ENCODE results near the gene MOCS3.
"Not testable (repeated sequence)": the region's sequence is repeated elsewhere in the genome, so short reads cannot be mapped to it uniquely, and the experiment has no call there.

The MOCS3 gene

DNA sequence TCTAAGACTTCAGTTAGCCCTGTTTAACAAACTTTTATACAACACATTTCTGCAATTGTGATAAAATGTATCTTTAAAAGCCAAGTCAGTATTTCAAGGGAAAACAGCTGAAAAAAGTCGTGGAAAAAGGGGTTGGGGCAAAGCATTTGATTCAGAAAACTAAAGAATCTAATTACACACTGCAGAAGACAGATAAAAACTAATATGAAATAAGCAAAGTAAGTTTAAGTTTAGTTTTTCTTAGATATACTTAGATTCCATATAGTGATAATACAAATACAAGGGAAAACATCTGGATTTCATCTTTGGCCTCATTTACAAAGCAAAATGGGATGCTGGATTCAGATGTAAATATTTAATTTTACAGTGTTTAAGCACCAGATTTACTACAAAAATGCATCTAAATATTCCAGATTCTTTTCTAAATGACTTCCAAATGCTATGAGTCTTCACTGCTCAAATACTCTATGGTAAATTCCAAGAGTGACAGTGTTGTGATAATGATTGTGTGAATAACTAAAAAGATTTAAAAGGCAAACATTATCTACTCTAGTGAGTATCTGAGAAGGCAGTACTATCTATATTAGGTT lies 25.8 kb upstream of the MOCS3 start:
- no peak for DNase-seq

DNA sequence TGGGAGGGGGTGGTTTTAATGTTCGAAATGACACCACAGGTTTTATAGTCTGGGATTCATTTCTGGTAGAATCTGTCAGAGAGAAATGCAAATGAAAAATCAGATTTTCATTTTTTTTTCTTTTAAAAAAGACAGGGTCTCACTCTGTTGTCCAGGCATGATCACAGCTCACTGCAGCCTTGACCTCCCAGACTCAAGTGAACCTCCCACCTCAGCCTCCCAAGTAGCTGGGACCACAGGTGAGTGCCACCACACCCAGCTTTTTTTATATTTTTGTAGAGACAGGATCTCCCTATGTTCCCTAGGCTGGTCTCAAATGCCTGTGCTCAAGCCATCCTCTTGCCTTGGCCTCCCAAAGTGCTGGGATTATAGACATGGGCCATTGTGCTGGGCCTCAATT lies 25.0 kb upstream of the MOCS3 start:
- DNase-seq: no peak

DNA sequence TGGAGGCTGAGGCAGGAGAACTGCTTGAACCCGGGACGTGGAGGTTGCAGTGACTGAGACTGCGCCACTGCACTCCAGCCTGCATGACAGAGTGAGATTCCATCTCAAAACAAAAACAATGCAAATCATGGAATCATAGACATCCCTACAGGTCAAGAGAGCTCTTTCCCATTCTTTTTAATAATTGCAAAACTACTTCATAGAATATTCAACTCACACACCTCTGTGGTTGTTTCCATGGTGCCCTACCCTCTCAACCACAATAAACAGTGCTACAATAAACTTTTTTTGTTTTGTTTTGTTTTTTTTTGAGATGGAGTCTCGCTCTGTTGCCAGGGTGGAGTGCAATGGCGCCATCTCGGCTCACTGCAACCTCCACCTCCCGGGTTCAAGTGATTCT lies 15.5 kb upstream of the MOCS3 start:
- DNase-seq: no peak

DNA sequence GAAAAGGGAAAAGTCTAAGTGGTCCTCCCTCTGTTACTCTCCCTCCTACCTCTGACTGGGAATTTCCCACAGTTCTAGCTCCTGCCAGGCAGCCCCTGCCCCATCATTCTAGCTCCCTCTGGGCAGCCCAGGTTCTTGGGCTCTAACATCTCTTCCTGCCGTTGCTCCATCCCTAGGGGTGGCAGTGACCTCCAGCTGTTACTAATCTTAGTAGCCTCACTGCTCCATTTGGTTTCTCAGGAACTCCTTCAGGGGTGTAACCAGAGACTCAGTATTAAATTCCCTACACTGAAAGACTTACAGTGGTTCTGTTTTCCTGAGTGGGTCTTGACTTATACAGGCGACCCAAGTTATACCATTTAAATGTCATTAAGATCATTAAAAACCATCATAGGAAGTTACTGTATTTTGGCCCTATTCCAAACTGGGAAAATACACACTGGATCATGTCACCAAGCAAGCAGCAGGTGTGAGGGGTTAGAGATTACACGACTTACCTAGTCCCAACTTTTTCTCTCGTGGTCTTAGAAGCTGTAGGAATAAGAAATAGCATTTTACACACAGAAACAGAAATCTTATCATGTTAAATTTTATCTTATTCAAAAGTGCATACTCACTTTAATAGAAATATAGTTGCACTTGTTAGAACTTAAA lies 10.4 kb upstream of the MOCS3 start:
- no peak for DNase-seq

DNA sequence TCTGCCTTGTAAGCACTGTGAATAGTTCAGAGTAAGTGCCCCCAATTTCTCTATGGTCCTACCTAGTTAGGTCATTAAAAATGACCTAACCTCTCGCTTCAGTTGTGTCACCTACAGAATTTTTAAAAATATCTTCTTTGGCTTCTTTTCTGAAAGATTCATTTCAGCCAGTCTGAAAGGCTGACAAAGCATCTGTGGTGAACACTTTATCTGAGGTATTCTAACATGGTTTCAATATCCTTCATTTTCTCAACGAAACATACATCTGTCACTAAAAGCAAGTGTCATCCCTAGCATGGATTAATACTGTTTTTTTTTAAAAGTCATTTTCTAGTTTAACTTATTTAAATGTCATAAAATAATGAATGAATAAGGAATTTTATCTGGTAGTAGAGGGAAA lies 5.4 kb upstream of the MOCS3 start:
- DNase-seq: no peak

DNA sequence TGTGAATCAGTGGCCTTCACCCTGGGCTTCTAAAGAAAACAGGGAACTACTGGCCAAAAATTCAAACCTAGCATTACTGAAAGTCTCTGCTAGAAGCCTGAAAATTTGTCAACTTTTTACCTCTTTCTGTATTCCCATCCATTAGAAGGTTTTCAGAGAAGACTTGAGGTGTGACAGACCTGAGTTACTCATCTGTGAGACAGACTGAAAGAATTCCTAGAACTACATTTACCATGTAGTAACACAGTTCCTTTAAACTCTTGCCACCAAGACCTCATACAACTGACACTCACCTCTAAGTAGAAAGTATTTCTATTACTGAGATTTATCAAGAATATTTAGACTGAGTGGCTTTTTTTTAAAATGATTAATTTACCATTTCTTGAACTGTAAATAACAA lies 4.8 kb upstream of the MOCS3 start:
- DNase-seq: no peak

DNA sequence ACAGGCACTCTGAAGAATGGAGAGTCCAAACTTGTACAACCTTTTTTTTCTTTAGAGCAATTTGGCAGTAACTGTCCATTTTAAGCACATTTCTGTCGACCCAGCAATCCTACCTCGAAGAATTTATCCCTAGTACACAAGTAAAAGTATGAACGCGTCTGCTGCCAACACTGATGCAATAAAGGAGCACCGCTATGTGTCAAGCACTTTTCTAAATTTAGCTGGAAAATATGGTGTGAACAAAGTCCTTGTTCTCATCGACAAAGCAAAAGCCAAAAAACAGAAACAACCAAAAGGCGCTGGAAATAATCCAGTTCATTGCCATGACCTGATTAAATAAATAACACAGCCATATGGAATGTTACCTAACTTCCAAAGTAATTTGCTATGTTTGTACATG lies 1.3 kb upstream of the MOCS3 start:
- DNase-seq: no peak

DNA sequence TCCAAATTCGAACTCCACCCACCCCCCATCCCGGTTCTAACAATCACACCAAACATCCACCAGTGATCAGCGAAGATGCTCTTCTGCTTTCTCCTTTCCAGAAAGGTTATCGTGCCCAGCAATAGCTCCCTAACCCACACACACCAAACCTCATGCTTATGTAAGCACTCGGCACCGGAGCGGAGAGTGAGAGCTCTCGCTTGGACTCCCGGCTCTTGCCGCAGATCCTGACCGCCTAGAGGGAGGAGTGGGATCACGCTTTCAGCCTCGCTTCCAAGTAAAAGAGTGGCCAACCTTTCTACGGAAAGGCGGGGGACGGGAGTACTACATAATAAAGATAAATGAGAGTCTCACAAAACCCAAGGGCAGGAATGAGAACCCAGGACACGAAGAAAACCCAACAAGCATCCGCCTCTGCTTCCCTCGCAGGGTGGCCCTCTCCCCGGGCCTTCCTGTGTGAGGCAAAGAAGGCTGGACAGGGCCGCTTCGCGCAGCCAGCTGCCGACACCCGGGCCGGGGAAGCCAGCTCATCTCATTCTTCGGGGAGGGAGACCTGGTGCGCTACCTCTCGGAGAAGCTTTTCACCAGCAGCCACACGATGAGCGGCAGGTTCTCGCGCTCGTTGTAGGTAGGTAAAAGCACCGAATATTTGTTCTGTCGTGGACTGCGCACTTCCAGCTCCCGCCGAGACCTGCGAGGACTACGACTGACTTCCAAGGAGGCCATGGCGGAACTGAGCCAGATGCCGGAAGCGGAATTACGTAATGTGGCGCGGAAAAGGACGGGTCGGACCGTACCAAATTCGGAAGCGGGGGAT lies 612 bp upstream of the MOCS3 start, which contains the start of gene DPM1:
DPM1 (minus strand) TSS at position 735 of the 817 bp plus-strand sequence; CDS start at position 726, 9 bp downstream.
- peak; percentile 84 for DNase-seq

DNA sequence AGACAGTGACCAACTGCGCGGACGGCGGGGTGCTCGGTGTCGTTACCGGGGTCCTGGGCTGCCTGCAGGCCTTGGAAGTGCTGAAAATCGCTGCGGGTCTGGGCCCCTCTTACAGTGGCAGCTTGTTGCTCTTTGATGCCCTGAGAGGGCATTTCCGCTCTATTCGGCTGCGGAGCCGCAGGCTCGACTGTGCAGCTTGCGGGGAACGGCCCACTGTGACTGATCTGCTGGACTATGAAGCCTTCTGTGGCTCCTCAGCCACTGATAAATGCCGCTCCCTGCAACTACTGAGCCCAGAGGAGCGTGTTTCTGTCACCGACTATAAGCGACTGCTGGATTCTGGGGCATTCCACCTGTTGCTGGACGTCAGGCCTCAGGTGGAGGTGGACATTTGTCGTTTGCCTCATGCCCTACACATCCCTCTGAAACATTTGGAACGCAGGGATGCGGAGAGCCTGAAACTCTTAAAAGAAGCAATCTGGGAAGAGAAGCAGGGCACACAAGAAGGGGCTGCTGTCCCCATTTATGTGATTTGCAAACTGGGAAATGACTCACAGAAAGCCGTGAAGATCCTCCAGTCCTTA lies 1.0 kb downstream of the MOCS3 start:
- DNase-seq: no peak

DNA sequence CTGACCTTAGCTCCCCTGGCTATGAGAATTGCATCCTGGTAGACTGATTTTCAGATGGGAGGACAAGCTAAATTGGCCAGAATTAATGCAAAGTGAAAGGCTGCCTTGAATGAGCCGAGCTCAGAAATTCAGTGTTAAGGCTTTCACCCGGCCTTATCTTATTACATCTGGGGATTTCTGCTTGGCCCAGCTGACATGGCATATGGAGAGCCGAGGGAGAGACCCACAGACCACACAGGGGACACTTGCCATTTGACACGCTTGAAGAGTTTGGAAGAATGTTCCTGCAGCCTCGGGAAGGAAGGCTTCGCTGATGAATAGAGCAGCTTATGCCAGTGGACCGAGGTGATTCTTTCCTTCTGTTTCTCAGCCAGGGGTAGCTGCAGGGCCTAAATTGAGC lies 9.0 kb downstream of the MOCS3 start:
- no peak for DNase-seq

DNA sequence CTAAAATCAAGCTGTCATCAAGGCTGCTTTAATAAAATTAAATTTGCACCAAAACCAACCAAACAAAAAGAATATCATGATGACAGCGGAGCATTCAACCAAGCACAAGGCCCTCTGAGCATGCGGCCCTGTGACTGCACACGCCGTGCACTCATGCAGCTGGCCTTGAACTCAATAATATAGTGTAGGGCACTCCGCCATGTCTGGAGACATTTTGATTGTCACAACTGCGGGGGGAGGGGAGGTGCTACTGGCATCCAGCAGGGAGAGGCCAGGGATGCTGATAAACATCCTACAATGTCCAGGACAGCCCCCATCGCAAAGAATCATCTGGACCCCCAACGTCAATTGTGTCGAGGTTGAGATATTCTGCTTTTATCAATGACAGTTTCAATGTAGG lies 9.7 kb downstream of the MOCS3 start:
- DNase-seq: no peak

DNA sequence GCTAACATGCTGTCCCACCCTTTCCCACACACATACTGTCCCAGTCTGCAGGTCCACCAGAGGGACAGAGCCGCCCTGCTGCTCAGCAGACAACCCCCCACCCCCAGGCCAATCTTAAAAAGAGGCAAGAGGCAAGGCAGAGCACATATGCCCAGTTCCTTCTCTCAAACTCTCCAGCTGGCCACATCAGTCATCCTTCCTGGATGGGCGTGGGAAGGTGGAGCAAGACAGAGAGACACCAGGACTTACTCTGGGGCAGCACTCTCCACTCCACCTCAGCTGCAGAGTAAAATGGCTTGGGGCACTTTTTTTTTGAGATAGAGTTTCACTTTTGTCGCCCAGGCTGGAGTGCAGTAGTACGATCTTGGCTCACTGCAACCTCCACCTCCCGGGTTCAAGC lies 10.8 kb downstream of the MOCS3 start:
- DNase-seq: no peak

DNA sequence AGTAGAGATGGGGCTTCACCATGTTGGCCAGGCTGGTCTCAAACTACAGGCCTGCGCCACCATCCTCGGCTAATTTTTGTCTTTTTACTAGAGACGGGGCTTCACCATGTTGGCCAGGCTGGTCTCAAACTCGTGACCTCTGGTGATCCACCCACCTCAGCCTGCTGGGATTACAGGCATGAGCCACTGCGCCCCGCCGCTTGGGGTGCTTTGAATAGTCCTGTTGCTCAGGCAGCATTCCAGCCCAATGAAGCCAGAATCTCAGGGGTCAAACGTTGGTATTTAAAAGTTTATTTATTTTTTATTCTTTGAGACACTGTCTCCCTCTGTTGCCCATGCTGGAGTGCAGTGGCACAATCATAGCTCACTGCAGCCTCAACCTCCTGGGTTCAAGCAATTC lies 11.3 kb downstream of the MOCS3 start:
- no peak for DNase-seq

DNA sequence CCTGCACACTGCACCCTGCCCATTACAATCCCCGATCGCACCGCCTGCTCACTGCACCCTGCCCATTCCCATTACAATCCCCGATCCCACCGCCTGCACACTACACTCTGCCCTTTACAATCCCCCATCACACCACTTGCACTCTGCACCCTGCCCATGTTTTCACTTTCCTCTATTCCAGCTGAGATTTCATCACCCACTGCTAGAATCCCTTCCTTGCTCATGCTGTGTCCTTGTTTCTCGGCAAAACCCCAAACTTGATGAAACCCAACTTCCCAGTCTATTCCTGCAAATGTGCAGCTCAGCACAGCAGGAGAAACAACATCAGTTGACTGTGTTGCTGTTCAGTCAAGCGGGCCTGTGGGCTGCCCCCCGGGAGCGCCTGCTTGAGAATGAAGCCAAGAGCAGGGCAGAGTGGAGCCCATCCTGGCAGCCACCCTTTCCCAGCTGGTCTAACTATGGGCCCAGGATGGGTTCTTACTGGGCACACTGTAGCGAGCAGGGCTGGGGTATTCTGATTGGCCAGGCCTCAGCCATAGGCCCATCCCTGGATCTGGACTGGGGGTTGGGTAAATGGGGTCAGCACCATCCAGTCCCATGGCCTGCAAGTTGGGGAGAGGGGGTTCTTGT lies 17.2 kb downstream of the MOCS3 start:
- no peak for DNase-seq

DNA sequence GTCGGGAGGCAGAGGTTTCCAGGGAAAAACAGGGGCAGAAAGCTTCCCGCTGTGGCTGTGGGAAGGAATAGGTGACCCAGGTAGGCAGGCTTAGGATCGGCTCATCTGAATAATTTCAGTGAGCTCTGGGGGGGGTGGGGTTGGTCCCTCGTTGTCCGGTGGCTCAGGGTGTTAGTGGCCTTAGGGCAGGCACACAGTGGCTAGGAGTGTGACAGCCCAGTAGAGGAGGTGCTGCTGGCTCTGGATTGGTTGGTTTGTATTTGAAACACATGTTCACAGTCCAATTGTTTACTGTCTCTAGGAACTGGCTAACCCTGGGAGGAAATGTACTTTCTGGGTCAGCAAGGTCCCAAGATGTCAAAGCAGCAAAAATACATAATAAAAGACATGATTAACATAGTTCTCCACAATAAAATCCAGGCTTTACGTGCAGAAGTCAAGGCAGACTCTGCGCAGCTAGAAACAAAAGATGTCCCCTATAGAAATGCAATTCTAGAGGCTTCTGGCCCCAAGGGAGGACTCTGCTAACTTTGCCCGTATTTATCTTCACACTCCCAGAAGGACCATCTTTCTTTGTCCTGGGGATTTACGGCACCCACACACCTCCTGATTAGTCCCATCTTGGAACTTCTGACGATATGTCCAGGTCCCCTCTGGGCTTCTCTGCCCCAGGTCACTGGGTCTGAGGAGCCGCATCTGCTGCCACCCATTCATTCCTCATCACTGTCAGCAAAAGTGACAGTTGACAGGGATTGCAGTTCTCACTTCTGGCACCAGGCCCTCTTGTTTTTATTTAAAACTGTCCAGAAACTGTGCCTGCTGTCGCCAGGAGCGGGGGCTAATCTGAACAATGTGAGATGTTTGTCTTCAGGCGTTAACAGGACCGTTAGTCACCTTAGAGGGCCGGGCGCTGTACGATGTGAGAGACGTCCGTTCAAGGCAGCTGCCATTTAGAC lies 18.7 kb downstream of the MOCS3 start:
- no peak for DNase-seq

DNA sequence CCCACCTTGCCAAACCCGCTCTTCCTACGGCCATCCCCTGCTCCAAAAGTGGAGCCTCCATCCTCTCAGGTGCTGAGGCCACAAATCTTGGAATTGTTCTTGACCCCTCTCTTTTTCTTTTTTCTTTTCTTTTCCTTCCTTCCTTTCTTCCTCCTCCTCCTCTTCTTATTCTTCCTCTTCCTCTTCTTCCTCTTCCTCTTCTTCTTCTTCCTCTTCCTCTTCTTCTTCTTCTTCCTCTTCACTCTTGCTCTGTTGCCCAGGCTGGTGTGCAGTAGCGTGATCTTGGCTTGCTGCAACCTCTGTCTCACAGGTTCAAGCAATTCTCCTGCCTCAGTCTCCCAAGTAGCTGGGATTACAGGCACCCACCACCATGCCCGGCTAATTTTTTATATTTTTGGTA lies 19.9 kb downstream of the MOCS3 start:
- not testable (repeated sequence) for DNase-seq

DNA sequence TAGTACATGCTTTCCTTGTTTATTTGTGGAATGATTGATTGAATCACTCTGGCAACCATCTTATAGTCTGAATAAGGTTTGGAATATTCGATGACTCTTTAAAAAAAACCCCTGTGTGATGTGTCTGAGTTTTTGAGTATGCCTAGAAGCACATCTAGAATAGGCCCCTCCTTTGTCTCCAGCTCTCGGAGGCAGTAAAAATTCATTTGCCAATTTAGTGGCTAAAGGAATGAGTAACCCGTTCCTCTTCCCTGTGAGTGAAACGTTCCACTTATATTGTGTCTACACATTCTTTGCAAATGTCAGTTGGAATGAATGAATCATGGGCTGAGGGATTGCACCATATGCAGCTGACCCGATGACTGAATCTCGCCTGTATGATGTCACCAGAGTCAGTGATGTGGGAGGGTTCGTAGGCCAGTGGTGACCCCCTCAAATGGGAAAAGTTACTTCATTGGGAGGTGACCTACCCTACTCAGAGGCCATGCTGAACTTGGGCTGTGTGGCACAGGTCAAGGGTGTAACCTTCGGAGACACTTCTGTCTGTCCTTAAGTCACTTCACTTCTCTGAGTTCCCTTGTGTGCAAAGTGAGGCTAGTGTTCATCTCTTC lies 21.6 kb downstream of the MOCS3 start:
- DNase-seq: peak; percentile 26

DNA sequence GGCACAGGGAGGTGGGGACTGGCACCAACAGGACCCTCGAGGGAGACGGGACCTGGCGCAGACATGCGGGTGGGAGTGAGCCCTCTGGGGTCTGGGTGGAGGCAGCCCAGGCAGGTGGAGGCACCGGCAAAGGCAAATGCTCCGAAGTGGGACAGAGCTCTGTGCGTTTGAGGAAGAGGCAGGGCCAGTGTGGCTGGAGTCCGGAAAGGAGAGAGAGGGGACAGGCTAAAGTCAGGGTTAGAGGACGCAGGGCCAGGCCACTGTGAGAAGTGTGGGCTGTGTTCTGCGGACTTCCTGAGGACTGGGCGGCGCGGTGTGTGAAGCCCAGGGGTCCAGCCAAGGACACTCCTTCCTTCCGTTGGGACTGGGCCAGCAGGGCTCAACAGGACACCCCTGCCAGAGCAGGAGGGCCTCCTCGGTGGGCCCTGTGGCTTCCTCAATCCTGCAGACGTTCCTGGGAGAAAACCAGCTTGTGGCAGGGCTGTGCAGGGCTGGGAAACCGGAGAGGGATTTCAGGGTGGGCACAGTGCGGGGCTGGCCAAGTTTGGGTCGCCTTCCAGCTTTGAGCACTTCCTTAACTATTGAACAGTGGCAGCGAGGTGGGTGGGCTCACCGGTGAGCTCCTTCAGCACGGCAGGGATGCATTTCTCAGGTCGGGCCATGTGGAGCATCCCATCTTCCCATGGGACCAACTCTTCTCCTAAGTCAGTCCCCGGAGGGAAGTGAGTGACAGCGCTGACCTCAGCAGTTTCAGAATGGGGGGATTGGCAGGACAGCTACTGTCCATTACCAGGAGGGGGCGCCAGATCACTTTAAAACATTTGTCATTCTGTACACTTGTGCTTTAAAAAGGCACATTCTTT lies 22.5 kb downstream of the MOCS3 start:
- DNase-seq: peak; percentile 49

DNA sequence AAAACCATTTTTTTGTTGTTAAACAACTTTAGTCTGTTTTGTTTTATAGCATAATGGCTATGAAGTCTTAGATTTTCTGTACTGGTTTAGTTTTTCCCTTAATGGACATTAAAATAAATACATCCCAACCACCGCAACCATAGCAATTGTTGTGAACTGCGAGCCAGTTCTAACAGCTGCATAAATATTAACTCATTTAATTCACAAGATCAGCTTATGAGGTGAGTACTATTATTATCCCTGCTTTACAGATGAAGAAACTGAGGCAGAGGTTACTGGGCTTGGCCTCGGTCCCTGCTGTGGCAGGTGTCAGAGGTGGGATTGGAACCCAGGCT lies 23.1 kb downstream of the MOCS3 start:
- no peak for DNase-seq

DNA sequence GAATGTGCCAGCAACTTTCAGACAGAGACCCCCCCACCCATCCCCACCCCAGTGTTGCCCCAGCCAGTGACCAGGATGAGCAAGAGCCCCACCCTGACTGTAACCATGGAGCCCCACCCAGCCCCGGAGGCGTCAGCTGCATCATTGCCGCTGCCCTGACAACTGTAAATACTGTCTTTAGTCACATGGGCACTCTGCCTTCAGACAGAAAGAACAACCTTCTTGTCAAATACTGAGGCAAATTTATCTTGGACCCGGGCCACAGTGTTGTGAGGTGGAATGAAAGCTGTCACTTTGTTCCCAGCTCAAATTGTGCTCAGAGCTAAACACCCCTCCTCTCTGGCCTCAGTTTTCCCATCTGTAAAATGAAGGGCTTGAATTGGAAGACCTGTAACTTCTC lies 23.7 kb downstream of the MOCS3 start:
- DNase-seq: no peak

DNA sequence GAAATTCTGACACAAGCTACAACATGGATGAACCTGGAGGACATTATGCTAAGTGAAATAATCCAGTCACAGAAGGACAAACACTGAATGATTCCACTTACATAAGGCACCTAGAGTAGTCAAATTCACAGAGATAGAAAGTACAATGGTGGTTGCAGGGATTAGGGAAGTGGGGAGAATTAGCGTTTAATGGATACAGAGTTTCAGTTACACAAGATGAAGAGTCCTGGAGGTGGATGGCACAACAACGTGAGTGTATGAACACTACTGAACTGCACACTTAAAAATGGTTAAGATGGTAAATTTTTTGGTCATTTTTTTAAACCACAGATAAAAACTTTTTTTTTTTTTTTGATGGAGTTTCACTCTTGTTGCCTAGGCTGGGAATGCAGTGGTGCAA lies 24.7 kb downstream of the MOCS3 start:
- no peak for DNase-seq
